ENCODE results near the gene SORBS2.

The SORBS2 gene

DNA sequence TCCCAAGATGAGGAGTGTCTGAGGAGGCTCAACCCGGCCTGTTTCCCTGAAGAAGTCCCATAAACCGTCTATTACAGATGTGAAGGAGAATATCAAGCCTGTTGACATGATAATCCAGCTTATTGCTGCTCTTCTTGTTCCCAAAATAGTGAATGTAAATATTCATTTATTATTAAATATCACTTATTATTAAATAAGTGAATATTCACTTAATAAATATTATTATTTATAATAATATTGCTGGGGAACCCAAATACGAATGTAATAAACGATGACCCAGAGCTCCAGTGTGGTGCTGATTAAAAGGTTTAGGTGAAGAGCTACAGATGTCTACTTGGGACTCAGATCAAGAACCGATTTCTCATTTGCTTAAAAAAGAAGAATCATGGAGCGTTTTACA, 23.8 kb upstream of the SORBS2 start:
- DNase-seq: no peak

DNA sequence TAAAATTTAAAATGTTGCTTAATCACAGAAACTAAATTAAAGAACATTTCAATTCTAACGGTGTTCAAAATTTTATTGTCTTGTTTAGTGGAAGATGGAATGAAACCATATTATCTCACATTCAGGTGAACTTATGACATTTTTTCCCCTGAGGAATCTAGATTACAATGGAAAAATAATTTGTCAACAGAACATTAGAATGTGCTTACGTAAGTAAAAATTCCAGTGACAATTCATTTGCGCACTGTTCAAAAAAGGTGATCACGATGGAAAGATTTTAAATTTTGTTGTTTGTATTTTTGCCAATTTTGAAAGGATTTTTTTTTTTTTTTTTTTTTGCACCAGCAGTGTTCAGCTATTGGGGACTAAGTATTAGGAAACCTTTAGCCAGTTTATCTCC, 23.3 kb upstream of the SORBS2 start:
- no peak for DNase-seq

DNA sequence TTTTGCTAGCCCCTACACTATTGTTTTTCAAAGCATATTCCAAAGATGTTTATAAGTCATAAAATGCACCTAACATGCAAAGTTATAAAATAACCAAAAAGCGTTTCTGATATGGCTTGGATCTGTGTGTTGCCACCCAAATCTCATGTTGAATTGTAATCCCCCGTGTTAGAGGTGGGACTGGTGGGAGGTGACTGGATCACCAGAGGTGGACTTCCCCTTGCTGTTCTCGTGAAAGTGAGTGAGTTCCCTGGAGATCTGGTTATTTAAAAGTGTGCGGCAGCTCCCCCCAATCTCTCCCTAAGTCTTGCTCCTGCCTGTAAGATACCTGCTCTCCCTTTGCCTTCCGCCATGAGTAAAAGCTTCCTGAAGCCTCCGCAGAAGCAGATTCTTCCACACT, 22.8 kb upstream of the SORBS2 start:
- DNase-seq: no peak

DNA sequence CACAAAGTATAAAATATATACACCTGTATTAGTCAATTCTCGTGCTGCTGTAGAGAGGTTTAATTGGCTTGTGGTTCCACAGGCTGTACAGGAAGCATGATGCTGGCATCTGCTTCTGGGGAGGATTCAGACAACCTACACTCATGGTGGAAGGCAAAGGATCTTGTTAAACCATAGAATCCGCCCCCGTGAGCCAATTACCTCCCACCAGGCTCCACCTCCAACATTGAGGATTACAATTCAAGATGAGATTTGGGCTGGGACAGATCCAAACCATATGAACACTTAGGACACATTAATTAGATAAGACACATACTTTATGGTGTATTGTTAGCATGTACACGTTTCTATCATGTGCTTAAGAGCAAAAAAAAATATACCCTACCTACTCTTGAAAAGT, 22.1 kb upstream of the SORBS2 start:
- no peak for DNase-seq

DNA sequence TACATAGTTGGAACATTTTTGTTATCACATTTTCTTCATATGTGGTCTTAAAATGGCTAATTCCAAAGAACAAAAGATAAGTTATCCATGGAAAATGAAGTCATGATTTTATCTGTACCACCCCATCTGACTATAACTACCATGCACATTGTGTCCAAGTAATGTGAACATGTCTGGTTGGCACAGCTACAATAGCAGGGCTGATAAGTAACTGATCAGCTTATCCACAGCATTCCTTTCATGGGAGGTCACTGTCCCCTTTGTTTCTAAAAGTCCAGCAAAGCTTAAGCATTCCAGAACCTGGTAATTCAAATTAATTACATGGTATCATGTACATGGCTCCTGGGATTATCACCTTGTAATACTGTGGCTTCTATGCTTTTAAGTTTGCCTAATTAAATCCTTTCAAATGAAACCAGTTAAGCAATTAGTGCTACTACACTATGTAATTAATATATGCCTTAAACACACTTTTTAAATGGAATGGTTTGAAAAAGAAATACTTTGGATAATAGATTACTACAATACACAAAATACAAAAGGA, 21.1 kb upstream of the SORBS2 start:
- DNase-seq: no peak

DNA sequence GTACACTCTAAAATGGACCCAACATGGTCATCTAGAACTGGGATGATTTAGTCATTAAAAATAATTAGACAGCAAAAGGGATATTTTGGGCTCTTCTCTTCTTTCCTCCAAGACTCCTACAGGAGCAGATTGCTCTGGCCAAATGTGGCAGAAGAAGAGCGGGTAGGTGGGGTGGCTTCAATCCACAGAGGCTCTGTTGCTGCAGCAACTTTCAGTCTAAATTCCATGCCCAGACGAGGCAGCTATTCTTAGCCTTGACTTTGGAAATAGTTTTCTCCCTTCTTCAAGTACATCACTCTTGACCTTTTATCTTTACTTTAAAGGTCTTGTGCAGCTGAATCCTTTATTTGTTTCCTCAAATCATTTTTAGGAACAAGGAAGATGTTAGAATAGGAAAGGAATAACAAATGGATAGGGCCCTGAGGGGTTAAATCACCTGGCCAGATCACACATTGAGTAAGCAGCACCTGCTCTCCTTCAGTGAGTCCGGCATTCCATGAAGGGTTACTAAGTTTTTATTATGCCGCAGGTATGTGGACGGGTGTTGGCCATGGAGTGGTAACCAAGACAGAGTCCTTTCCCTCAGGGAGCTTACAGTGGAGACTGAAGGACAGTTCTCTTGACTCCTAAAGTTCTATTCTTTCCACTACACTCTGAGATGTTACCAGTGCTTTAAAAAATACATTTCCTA, 19.3 kb upstream of the SORBS2 start:
- no peak for DNase-seq

DNA sequence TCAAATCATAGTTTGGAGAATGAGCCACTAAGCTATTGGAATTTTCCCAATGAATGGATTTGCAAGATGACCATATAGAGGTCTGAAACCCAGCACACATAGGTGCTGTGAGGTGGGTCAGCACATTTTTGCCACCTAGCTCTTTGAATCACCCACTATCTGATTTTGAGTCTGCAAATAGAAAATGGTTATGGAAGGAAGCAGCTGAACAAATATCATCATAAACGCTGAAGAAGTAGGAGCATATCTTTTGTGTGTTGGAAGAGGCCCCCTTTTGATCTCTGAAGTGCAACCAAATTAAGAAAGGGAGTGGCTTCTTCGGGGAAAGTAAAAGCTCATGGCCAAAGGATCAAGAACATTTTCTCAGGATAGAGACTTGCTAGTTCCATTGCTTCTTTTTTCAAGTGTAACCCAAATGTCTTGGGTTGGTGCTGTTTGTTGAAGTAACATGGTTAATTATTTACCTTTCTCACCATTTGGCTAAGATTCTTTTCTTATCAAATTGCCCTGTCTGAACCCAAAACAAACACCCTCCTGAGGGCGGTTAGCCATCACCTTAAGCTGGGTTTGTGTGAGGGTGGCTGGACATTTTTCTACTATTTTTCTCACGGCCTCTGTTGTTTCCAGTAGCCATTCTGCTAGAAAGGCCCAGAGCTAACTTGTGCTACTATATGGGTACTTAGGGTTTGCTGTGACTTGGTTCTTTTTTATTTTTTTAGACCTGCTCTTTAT, 18.4 kb upstream of the SORBS2 start:
- no peak for DNase-seq

DNA sequence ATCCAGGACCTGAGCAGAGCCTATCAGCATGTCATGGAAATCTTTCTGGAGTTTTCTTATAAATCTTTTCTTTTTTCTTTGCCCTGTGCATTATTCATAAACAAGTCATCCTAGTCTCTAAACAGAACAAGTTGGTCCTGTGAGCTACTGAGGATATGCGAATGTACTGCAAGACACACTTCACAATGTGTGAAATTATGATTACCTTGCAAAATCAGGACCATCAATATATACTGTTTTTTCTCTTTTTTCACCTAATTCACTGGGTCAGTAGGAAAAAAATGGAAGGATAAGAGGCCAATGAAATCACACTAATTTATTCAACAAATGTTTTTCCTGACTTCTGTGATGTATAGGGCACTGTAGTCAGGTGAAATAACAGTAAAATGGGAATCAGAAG, 14.4 kb upstream of the SORBS2 start:
- no peak for DNase-seq

DNA sequence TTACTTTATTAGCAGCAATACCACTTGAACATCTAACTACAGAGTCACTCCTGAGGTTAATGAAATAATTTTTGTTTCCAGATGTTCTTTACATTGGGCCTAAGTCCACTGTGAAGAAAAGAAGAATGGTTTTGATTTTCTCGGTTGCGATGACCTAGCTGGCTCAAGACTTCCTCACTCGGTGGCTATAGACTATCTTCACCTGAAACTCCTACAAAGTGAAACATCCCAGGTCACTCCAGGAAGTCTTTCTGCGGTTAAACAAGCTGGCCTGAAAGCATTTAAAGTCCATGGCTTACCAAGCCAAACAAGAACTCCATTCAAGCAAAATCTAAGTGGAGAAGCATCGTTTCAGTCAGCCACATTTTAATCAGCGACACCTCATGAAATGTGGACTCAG, 13.7 kb upstream of the SORBS2 start:
- DNase-seq: no peak

DNA sequence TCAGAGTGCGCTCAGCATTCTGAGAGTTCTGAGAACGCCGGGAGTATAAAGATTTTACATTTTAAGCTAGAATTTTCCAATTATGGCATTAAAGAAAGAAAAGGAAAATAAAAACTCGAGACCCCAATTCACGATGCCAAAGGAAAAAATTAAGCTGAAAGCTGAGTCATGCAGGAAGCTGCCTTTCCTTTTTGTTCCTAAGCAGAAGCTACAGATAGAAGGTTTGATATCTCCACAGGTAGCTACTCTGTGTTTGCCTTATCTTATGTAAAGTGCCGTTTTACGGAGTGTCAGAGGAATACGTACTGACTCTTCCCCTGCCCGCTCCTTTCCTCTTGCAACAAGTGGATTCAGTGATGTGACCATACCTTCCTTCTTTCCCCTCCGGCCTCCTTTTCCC, 10.8 kb upstream of the SORBS2 start:
- DNase-seq: no peak

DNA sequence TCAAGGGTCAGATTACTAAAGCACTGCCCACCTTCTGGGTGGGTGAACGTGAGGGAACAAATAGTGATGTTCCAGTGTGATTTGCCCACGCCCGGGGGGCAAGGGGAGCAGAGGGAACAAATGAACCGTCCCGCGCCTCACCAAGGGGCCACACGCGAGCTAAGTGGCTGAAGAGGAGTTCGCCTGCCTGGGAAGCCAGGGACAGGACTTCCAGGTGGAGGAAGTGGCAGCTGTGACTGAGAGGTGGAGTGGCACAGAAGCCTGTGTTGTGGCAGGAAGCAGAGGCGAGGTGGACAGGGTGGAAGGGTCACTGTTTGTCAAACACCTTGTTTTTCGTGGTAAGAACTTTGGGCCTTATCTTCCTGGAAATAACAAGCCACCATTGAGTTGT, 9.0 kb upstream of the SORBS2 start:
- no peak for DNase-seq

DNA sequence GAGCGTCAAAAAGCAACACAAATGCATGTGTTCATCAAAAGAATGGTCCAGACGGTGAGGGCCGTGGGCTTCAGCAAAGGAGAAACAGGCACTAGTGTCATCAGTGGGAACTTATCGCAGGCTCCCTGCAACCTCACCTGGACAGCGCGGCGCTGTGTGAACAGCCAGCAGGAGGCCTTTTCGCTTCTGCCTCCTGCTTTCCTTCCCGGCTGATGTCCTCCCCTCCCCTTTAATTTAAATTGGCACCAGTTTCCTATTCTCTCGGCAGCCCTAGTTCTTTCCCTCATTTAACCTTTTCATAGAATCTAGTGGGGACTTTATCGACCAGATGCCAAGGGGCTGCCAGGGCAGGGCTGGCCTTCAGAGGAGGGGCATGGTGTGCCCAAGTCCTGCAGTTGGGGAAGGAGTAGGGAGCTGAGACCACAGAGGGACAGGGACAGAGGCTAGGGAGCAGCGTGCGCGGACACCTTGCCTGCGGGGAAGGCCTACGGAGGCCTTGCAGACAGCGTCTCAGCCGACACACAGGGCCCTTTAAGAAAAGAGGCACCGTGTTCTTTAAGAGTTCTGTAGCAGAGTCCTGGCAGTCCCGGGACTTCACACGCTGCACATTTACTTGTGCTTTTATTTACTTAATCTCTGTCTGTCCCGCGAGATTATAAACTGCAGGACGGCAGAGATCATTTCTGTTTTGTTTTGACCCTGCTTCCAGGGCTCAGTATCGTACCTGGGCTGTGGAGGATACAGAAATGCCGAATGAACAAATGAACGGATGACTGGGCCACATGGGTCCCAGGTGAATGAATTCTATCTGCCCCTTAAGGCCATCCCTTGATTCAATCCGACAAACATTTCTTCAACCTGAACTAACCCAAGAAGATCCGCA, 8.4 kb upstream of the SORBS2 start:
- DNase-seq: no peak

DNA sequence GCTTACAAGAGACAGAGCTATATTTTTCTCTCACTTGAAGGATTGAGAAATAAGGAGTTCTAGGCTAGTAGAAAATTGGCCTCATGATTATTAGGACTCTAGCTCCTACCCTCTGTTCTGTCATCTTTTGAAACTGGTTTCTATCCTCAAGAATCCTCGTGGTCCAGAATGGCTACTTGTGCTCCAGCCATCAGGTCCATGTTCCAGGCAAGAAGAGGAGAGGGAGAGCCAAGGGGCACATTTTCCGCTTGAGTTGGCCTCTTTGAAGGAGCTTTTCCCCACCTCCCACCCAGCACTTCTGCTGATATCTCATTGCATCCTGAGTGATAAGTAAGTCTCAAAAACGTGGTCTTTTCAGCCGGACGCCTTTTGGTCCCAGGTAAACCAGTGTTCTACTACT, 7.2 kb upstream of the SORBS2 start:
- no peak for DNase-seq

DNA sequence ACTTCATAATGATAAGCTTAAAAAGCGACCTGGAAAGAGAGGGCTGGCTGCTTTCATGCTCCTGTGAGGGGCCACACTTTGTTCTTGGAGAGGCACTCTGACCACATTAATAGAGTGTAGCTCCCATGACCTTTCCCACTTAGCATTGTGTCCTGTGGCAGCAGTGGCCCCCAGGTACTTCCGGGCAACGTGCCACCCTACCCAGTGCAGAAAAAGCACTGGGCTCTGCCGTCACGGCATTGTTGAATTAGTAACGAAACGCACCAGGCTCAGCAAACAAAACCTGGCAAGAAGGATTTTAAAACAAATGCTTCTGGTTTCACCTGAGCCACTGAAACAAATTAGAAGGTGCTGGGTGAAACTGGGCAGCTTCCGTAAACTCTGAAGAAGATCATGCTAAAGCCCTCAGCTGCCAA, 5.4 kb upstream of the SORBS2 start:
- DNase-seq: no peak

DNA sequence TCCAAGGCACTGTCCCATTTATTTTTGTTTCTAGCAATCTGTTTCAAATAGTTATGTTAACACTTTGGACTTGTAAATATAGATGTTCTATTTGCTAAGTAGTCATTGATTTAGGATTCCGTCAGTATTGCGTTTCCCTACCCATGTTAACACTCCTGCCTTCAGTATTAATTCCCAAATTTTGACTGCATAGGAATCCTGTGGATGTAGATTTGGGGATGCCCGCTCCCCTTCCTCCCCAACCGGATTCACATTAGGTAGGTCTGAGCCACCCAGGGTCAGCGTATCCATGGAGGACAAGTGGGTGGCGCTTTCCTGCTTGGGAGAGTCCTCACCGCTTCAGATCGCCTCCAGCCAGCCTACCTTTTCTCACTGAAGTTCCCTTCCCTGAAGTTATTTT, 1.1 kb upstream of the SORBS2 start:
- no peak for DNase-seq

DNA sequence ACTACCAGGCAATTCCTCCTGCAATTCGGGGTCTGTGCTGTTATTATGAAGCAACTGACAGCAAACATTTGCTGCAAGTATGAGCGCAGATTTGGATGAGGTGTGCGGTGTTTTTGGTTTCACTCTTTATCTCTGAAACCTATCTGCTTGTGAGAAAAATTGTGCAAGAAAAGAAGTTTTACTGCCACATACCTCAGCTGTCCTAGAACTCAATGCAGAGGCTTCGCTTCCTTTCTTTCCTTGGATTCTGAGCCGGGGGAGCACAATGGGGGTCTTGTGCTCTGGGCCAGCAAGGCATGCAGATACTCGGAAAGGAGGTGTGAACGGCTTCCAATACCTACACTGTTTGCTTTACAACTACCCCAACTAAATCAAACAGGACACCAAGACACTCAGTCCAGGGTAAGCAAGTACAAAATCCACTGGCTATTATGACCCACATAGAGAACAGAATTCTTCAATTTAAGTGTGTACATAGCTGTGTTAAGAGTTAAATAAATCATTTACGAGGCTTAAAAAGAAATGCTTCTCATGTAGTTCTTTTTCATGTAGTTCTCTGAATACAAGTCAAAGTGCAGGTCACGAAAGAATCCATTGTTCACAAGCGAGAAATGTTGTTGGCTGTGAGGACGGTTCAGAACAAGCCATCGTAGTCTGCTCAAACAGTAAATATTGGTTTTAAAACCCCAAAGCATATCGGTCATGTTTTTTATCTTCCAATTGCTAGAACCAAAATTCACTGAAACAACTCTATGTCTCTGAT, 1.1 kb downstream of the SORBS2 start:
- no peak for DNase-seq

DNA sequence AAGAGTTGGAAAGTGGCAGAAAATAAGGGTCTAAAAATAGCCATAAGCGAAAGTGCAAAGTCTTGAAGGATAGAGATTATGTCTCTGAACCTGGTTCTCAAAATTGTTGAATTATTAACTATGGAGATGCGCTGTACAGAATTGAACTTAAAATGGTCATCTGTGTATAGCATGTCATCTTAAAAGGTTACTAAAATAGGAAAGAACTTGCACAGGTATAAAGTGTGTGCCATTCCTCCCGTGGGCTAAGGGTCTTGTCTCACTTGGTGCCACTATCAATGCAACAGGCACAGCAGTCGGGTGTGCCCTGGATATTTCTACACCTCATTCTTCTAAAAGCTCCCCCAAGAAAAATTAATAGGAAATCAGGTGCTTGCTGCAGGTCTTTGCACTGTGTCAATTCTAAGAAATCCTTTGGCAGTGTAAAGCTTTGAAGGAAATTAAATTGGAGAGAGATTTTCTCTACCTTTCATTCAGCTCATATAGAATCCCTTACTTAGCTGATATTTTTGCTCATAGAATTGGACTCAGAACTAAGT, 2.4 kb downstream of the SORBS2 start:
- no peak for DNase-seq

DNA sequence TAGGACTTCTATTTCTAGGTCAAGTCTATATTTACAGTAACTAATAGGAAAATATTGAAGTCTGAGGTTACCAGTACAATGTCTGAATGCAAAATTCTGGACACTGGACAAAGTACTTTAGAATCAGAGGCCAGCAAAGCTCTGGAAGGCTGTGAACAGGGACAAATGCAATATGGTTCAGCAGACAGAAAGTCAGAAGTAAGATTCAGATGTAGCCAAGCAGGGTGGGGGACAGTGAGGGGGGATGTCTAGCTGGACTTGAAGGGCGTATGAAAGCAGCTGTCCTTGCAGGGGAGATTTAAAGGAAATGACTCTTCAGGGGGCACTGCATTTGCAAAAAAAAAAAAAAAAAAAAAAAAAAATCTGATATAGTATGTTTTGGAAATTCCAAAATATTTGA, 2.9 kb downstream of the SORBS2 start:
- DNase-seq: no peak

DNA sequence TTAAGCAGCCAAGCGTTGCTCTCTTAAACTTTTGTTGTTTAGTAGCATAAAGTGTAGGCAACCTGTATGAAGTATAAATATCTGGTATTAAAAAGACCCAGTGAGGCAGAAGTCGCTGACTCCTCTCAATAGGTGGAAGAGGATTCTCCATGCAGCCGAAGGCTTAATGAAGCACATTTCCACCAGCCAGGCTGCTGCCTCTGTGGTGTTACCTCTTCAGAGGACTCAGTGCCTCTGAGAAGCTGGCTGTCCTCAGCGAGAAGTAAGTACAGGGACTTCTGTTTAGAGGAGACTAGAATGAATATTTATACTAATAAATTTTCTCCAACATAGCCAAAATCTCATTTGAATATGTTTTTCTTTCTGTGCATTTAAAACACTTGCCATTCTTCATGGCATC, 6.0 kb downstream of the SORBS2 start:
- DNase-seq: no peak

DNA sequence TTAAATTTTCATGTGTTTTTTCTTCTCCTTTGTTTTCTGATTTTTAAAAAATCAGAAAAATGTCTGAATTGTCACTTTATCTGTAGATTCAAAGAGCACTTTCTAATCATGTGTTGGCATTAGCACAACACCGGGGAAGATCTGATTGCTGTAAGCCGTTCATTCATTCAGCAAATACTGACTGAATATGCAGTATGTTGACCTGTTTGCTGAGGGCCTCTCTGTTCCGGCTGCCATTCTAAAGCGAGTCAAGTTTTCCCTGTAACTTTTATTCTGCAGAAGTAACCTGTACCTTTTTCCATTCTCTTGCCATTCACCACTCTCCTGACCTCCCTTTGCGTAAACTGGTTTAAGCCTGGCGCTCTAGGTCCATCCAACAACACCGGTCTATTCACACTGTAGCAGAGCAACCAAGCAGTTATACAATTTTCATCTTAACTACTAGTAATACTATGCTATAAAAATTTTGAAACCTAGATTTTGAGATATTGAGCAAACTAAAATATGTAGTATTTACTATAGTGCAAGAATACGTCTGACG, 6.7 kb downstream of the SORBS2 start:
- DNase-seq: no peak

DNA sequence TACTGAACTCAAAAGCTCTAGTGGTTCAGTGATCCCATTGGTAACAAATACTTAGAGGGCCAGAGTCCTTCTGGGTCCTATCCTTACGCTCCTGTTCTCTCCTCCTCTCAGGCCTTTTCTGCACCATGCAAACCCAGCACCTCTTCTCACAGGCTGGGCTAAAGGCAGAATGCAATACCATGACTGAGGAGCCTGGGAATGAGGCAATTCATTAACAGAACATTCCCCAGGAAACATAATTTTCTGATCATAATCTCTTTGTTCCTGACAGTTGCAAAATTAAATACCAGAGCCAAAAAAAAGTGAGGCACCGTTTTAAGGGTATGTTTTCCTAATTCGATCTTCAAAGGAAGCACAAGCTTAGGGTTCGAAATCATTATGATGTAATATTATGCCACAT, 9.0 kb downstream of the SORBS2 start:
- DNase-seq: no peak

DNA sequence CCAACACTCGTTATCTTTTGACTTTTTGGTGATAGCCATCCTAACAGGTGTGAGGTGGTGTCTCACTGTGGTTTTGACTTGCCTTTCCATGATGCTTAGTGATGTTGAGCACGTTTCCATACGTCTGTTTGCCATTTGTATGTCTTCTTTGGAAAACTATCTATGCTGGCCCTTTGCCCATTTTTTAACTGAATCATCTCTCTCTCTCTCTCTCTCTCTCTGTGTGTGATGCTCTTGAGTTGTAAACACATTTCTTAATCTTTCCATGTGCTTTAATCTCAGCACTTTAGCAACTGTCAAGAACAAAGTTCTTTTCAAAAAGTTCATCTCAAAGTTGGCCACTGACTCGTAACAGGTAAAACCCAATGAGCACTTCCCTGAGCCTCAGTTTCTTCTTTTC, 10.5 kb downstream of the SORBS2 start:
- DNase-seq: no peak

Data from DMS 273 treated with DMSO at 0.1 percent for 48 hours (cell line).